GM06990 (cell line): ENCODE data around the gene KCNK10.
A peak's percentile ranks its signal among the peaks of the same experiment; 100 is the strongest.

Source experiments
- DNase-seq: peaks from one replicate; pipeline ENCODE4 v3.0.0-alpha.2; 2011; ENCODE audit not compliant: insufficient read length; ENCODE audit errors: extremely low read depth
- H3K27me3 ChIP-seq: replicated peaks from 2 replicates; pipeline ENCODE4 v1.6.0; 2011; ENCODE audit warnings: low read length; ENCODE audit not compliant: control insufficient read depth, insufficient read depth
- H3K36me3 ChIP-seq: 2 replicates; pipeline ENCODE4 v1.5.1; 2011; ENCODE audit warnings: low read length; ENCODE audit not compliant: control insufficient read depth, insufficient read depth
- H3K4me3 ChIP-seq: replicated peaks from 2 replicates; pipeline ENCODE4 v1.5.1; 2011; ENCODE audit warnings: low read depth, mild to moderate bottlenecking, control low read depth, low read length
- TF ChIP-seq, protein P1 (sequence below): IDR thresholded peaks from 2 replicates; pipeline ENCODE4 v1.5.1; 2011; ENCODE audit warnings: low read length, control low read depth, mild to moderate bottlenecking, inconsistent platforms; ENCODE audit not compliant: insufficient read depth, poor library complexity, severe bottlenecking

KCNK10 gene

GRCh38 chr14:88189417-88190191 is 133.5 kb downstream of the KCNK10 start:
- TF ChIP-seq, protein P1, sequence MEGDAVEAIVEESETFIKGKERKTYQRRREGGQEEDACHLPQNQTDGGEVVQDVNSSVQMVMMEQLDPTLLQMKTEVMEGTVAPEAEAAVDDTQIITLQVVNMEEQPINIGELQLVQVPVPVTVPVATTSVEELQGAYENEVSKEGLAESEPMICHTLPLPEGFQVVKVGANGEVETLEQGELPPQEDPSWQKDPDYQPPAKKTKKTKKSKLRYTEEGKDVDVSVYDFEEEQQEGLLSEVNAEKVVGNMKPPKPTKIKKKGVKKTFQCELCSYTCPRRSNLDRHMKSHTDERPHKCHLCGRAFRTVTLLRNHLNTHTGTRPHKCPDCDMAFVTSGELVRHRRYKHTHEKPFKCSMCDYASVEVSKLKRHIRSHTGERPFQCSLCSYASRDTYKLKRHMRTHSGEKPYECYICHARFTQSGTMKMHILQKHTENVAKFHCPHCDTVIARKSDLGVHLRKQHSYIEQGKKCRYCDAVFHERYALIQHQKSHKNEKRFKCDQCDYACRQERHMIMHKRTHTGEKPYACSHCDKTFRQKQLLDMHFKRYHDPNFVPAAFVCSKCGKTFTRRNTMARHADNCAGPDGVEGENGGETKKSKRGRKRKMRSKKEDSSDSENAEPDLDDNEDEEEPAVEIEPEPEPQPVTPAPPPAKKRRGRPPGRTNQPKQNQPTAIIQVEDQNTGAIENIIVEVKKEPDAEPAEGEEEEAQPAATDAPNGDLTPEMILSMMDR = peak; percentile 75
- DNase-seq = no peak
- H3K27me3 ChIP-seq = no peaks in the 10 kb centered on the region
- no peaks in the 10 kb centered on the region for H3K36me3 ChIP-seq
- H3K4me3 ChIP-seq = no peak overlapping the region

DNA sequence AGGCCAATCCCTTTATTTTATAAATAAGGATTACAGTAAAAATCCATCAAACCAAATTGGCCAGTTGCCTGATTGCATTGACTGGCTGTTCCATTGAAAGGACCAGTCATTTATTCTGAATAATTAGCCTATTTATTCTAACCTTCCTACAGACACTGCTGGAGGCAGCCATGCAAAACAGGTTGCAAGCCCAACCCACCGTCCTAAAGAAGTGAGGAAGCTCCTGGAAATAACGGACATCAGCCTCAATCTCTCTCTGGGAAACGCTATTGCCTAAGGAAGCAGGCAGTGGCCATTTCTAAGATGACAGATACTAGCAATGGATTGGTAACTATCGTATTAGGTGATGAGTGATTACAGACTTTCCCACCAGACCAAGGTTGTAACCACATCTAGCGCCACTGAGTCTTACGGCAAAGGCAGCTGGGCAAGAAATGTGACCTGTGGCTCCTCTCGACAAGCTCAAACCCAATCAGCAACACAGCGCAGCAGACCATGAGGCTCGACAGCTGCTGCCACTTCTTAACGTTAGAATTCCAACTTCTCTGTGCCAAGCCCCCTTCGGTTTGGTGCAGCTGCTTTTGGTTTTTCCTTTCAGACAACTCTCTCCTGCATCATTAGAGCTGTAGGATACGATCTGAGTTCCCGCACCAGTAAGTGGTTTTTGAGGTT is 134.2 kb downstream of the KCNK10 start:
- TF ChIP-seq, protein P1 = no peak
- Histone ChIP-seq H3K36me3 (no peaks in the 10 kb centered on the region), H3K4me3 (no peak overlapping the region), H3K27me3 (no peaks in the 10 kb centered on the region)
- DNase-seq = no peak

GRCh38 chr14:88185843-88186242 is 137.2 kb downstream of the KCNK10 start:
- no peak for DNase-seq
- TF ChIP-seq, protein P1 = no peak
- H3K27me3 ChIP-seq = no peaks in the 10 kb centered on the region

GRCh38 chr14:88184956-88185355 is 138.1 kb downstream of the KCNK10 start:
- H3K27me3 ChIP-seq = no peaks in the 10 kb centered on the region
- TF ChIP-seq, protein P1 = no peak
- H3K36me3 ChIP-seq = no peaks in the 10 kb centered on the region
- H3K4me3 ChIP-seq = no peak overlapping the region
- DNase-seq = no peak

More at GRCh38 chr14:88185843-88186242, 137.2 kb downstream of the KCNK10 start:
- no peaks in the 10 kb centered on the region for H3K36me3 ChIP-seq
- H3K4me3 ChIP-seq = no peak overlapping the region

DNA sequence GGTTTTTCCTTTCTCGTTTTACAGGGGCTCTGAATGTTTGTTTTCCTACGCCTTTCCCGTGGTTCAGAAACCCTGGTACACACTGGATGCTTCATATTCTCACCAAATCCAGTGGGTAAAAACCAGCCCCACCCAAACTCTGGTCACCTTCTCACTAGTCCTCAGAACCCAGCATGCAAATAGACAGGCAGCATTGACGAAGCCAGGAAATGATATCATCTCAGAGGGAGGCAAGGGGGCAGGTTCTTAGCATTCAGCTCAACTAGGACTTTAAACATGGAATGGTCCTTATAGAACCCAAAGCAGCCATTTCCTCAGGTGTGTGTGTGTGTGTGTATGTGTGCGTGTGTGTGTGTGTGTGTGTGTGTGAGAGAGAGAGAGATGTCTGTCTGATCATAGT is 142.0 kb downstream of the KCNK10 start:
- peaks cover 2% of the 10 kb centered on the region; the same call in 1 of the 2 replicates for H3K27me3 ChIP-seq
- H3K36me3 ChIP-seq = no peaks in the 10 kb centered on the region
- no peak overlapping the region for H3K4me3 ChIP-seq
- no peak for DNase-seq
- TF ChIP-seq, protein P1 = no peak
